ENCODE measurements around the gene ARHGDIB. TPM values are rescaled to one million over a fixed set of nuclear protein-coding genes. Genes with fewer than 3 reads are reported as not detected.

Gene ARHGDIB
- total RNA-seq, 1 donor from 2014 or later = 217 TPM

DNA sequence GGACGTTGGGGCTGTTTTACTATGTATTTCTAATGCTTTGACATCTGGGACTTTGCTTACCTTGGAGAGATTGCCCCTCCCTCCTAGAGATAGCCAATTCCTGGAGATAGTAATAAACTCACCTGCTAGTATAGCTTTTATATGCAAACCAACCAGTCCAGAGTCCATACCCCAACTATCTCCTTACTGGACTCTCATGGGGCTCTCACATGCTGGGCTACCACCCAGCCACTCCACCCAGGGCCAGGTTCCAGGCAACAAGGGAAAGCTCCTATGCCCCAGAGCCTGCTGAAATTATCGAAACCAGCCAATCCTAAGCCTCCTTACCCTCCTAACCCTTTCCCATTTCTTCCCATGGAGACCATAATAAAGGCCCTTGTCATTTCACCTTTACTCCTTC lies 50.3 kb downstream of the ARHGDIB start:
- Mint-ChIP-seq H3K4me3 (ENCODE audit: unreplicated experiment) (no peak overlapping the region), H3K36me3 (ENCODE audit: low read depth, unreplicated experiment) (no peaks in the 10 kb centered on the region), H3K27ac (ENCODE audit: unreplicated experiment) (no peak overlapping the region), H3K27me3 (ENCODE audit: unreplicated experiment) (peaks cover 5% of the 10 kb centered on the region), H3K4me1 (ENCODE audit: unreplicated experiment) (peaks cover 10% of the 10 kb centered on the region), H3K9me3 (ENCODE audit: unreplicated experiment) (no peaks in the 10 kb centered on the region)
- TF ChIP-seq, protein P1, sequence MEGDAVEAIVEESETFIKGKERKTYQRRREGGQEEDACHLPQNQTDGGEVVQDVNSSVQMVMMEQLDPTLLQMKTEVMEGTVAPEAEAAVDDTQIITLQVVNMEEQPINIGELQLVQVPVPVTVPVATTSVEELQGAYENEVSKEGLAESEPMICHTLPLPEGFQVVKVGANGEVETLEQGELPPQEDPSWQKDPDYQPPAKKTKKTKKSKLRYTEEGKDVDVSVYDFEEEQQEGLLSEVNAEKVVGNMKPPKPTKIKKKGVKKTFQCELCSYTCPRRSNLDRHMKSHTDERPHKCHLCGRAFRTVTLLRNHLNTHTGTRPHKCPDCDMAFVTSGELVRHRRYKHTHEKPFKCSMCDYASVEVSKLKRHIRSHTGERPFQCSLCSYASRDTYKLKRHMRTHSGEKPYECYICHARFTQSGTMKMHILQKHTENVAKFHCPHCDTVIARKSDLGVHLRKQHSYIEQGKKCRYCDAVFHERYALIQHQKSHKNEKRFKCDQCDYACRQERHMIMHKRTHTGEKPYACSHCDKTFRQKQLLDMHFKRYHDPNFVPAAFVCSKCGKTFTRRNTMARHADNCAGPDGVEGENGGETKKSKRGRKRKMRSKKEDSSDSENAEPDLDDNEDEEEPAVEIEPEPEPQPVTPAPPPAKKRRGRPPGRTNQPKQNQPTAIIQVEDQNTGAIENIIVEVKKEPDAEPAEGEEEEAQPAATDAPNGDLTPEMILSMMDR (IDR thresholded peaks at IDR 0.05; ENCODE audit: unreplicated experiment) = no peak
- DNase-seq (ENCODE audit: low spot score) = no peak

DNA sequence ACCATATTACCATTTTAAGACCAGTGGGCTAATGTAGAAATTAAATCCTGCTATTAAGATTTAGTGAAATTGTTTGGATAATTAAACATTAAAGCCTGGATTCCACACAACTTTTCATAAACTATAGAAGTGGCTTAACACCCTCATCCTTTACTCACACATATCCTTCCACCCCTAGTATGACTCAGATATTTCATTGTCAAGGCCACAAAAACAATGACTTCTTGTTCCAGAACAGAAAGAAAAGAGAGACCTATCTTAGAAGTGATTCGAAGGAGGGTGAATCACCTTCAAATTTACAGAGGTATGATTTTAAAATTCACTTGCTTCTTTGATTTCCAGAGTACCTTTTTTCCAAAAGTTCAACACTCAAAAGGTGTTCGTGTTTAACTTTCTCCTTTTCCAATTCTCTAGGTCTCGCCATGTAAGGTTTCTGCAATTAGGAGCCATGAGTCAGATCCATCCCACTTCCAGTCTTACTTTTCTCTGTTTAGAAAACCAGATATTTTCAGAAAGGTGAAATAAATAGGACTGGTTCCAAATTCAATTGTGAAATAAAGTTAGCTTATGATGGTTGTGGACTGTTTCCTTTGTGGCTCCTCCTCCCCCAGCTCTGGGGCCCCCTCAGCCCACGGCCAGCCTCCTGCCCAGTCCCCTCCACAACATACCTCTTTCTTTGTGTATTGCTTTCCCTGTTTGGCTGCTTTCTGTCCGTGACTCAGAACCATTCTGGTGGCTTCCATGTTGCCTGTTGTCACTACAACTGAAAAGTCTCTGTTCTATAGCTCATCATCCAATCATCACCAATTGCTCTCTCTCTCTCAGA lies 51.1 kb downstream of the ARHGDIB start:
- TF ChIP-seq, protein P1 (IDR thresholded peaks at IDR 0.05; ENCODE audit: unreplicated experiment) = no peak
- no peaks in the 10 kb centered on the region for H3K9me3 Mint-ChIP-seq (ENCODE audit: unreplicated experiment)
- H3K4me1 Mint-ChIP-seq (ENCODE audit: unreplicated experiment) = peaks cover 8% of the 10 kb centered on the region
- H3K4me3 Mint-ChIP-seq (ENCODE audit: unreplicated experiment) = no peak overlapping the region
- peaks cover 4% of the 10 kb centered on the region for H3K27me3 Mint-ChIP-seq (ENCODE audit: unreplicated experiment)
- H3K36me3 Mint-ChIP-seq (ENCODE audit: low read depth, unreplicated experiment) = no peaks in the 10 kb centered on the region
- H3K27ac Mint-ChIP-seq (ENCODE audit: unreplicated experiment) = no peak overlapping the region
- DNase-seq (ENCODE audit: low spot score) = no peak

DNA sequence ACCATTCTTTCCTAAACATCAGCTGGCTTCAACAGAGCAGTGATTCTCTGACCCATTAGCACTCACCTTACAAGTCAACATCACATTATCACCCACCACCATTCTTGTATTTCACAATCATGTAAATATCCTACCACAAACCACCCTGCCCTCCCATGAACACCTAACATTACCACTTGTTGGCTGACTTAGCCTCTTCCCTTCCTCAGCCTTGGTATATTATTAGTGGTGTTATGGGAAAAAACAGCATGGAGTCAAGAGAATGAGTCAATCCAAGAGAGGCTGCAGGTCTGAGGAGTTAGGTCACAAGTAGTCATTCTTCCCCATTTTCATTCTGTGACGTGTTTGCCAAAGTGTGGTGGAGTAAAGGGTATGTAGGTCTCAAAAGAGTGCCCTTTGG lies 53.4 kb downstream of the ARHGDIB start:
- Mint-ChIP-seq H3K4me1 (ENCODE audit: unreplicated experiment) (peaks cover 16% of the 10 kb centered on the region), H3K36me3 (ENCODE audit: low read depth, unreplicated experiment) (no peaks in the 10 kb centered on the region), H3K27me3 (ENCODE audit: unreplicated experiment) (peaks cover 4% of the 10 kb centered on the region), H3K9me3 (ENCODE audit: unreplicated experiment) (no peaks in the 10 kb centered on the region), H3K4me3 (ENCODE audit: unreplicated experiment) (no peak overlapping the region), H3K27ac (ENCODE audit: unreplicated experiment) (no peak overlapping the region)
- no peak for DNase-seq (ENCODE audit: low spot score)
- TF ChIP-seq, protein P1 (IDR thresholded peaks at IDR 0.05; ENCODE audit: unreplicated experiment) = no peak

DNA sequence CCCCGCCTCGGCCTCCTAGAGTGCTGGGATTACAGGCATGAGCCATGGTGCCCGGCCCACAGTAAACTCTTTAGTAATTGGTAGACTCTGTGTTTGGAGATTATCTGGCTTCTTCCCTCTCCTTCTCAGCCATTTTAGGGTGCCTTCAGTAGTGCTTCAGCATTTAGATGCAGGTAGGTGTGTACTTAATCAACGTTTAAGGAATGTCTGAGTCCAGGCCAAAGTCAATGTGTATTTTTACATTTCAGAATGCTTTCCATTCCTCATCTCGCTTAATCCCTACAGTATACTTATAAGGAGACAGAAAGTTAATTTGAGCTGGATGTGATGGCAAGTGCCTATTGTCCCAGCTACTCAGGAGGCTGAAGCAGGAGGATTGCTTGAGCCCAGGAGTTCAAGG lies 55.3 kb downstream of the ARHGDIB start:
- Mint-ChIP-seq H3K4me3 (ENCODE audit: unreplicated experiment) (no peak overlapping the region), H3K4me1 (ENCODE audit: unreplicated experiment) (peaks cover 14% of the 10 kb centered on the region), H3K36me3 (ENCODE audit: low read depth, unreplicated experiment) (no peaks in the 10 kb centered on the region), H3K27ac (ENCODE audit: unreplicated experiment) (no peak overlapping the region), H3K9me3 (ENCODE audit: unreplicated experiment) (no peaks in the 10 kb centered on the region), H3K27me3 (ENCODE audit: unreplicated experiment) (peaks cover 4% of the 10 kb centered on the region)
- TF ChIP-seq, protein P1 (IDR thresholded peaks at IDR 0.05; ENCODE audit: unreplicated experiment) = no peak
- DNase-seq (ENCODE audit: low spot score) = no peak

DNA sequence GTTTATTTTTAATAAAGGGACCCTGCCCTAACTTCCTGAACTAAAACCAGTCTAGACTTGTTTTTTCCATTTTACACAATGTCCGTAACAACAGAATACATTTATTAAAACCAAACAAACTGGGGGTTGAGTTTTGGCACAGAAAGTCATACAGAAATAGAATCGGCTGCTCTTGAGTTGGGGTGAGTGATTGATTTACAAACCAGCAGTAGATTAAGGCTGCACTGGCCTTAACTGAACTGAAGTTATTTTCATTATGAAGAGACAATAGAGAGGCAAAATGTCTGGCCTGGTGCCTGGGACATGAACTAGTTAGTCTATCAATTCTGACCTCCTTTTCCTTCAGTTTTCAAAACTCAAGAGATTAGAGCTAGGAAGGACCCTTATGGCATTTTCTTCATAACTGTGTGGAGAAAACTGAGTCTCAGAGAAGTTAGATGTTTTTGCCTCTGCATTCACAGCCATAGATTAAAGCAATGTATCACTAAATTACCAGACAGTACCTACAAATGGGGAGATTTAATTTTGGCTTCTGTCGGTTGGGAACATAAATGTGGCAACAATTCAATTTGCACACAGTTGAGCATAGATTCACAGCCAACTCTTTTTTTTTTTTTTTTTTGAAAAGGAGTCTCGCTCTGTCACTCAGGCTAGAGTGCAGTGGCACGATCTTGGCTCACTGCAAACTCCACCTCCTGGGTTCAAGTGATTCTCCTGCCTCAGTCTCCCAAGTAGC lies 56.0 kb downstream of the ARHGDIB start:
- TF ChIP-seq, protein P1 (IDR thresholded peaks at IDR 0.05; ENCODE audit: unreplicated experiment) = no peak
- DNase-seq (ENCODE audit: low spot score) = no peak
- H3K9me3 Mint-ChIP-seq (ENCODE audit: unreplicated experiment) = no peaks in the 10 kb centered on the region
- no peak overlapping the region for H3K4me3 Mint-ChIP-seq (ENCODE audit: unreplicated experiment)
- peaks cover 3% of the 10 kb centered on the region for H3K27me3 Mint-ChIP-seq (ENCODE audit: unreplicated experiment)
- no peaks in the 10 kb centered on the region for H3K36me3 Mint-ChIP-seq (ENCODE audit: low read depth, unreplicated experiment)
- no peak overlapping the region for H3K27ac Mint-ChIP-seq (ENCODE audit: unreplicated experiment)
- H3K4me1 Mint-ChIP-seq (ENCODE audit: unreplicated experiment) = peaks cover 14% of the 10 kb centered on the region

Measured in endothelial cell (in vitro differentiated cells).